GM19328 (cell line): Measurements from ENCODE around the gene RTCA.
"Not testable (repeated sequence)": the region's sequence is repeated elsewhere in the genome, so short reads cannot be mapped to it uniquely, and the experiment has no call there.

Experiments
- ATAC-seq: cut with Tn5 transposase; IDR thresholded peaks from one replicate; pipeline ENCODE4 v1.9.1; 2021; ENCODE audit warnings: mild to moderate bottlenecking, moderate library complexity; ENCODE audit not compliant: unreplicated experiment

Gene RTCA

GRCh38 chr1:100265931-100266740, at the start of gene RTCA:
RTCA (plus strand) TSS chr1:100266216; CDS start chr1:100266376, 160 bp downstream.
- peak; percentile 96 for ATAC-seq

DNA sequence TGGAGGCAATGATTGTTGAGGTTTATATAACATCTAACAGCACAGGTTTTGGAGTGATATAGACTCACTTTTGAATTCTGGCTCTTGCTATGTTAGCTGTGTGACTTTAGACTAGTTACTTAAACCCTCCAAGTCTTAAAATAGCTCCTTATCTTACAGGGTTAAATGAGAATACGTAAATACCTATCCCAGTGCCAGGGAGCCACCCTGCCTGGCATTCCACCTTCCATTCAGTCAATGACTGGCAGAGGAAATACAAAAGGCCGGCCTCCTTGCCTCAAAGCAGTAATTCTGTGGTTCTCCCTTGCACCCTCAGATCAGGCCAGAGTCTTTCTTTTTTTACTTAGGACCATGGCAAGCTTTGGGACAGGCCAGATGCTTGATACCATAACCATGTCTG, 48.2 kb upstream of the RTCA start:
- ATAC-seq: no peak

DNA sequence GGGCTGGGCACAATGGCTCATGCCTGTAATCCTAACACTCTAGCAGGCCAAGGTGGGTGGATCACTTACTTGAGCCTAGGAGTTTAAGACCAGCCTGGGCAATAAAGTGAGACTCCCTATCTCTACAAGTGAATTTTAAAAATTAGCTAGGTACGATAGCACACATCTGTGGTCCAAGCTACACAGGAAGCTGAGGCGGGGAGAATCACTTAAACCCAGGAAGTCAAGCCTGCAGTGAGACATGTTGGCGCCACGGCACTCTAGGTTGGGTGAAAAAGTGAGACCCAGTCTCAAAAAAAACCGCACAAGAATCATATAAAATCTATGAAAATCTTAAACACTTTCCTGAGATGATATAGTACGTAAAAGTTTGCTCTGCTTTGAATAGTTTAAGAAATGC, 46.6 kb upstream of the RTCA start:
- ATAC-seq: no peak

- no peak for ATAC-seq
Measured at GRCh38 chr1:100219883-100220282, 46.1 kb upstream of the RTCA start.

DNA sequence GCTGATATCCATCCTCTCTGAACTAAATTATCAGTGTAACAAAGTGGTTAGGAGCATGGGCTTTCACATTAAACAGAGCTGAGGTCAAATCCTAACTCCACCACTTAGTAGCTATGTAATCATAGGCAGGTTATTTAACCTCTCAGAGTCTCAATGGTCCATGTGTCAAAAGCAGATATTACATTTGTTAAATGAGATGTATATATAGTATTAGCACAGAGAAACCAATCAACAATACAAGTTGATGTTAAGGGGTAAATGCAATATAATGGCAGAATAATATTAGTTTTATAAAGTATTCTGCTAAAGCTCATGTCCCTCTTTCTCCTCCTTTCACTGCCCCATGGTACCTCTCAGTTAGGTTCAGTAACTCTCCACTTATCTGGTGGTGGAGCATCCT, 43.6 kb upstream of the RTCA start:
- ATAC-seq: no peak

DNA sequence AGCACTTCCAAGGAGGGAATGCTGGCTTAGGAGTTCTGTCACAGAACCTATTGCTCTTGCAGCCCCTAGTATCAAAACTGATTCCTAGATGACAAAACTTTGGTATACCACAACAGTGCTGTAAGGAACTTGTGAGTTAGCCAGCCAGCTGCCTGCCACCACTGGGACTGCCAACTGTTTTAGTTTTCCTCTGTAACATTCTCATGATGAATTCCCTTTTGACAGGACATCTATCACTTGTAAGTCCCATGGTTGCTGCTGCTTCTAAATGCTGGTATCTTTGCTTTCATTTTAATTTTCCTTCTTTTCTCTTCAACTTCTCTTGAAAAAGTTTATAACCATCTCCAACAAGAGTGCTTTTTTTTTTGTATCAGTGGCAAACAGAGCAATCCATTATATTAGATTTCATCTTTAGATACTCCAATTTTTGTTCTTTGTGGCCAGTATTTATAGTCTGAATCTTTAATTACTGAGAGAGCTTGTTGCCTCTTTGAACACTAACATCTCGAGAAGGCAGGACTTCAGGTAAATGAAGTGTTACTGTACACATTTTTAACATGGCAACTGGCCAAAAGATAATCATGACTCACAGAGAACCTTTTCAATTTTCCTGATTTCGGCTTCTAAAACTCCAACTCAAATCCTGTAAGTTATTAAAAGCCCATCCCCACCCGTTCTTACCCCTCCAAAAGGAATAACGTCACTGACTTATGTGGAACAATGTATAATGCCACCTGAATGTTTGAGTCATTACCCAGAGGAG, 36.2 kb upstream of the RTCA start:
- ATAC-seq: no peak

DNA sequence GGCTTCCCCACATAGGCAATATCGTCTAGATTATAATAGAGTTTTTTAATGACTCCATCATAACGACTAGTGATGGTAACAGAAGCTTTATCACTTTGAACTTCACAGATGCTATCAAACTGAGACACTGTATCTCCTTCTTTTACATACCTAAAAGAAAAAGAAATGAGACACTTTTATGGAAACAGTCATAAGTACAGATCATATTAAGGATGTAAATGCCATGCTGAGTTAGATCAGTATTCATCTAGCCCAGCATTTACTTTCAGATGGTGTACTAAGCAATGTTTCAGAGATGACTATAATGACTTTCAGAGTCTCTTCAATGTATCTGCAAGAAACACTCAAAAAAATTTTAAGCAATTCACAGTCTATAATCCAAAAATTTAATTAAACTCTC, 35.3 kb upstream of the RTCA start:
- ATAC-seq: no peak

GRCh38 chr1:100231721-100232120, 34.3 kb upstream of the RTCA start:
- ATAC-seq: no peak

GRCh38 chr1:100232156-100232555, 33.9 kb upstream of the RTCA start:
- ATAC-seq: no peak

DNA sequence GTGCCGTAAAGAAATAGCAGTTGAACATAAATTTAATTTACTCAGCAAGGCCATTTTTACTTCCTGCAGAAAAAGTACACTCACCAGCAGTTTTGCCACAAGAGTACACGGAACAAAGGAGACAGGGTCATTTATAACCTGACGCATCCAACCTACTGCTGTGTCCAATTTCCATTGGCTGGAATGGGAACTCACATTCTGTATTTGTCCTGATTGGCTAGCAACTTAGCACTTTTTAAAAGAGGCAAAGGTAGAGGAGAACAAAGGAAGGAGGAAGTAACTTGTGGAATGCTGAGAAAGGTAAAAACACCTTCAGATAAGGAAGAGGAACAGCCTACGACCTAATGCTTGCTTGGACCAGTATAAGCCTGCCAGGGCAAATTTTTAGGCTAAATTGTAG, 32.5 kb upstream of the RTCA start:
- not testable (repeated sequence) for ATAC-seq

- no peak for ATAC-seq
Measured at GRCh38 chr1:100234432-100234831, 31.6 kb upstream of the RTCA start.

DNA sequence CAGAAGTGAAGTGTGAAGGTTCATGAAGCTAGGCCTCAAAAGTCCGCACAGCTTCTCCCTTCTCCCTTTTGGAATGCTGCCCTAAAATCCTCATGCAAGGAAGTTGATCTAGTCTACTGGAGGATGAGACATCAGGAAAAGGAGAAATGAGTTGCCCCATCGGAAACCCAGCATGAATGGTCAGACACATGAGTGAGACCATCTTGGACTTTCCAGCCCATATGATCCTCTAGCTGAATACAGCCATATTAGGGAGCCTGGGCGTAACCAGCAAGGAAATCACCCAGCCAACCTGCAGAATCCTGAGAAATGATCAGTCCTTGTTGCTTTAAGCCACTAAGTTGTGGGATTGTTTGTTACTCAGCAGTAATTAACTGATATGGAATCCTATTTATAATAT, 28.9 kb upstream of the RTCA start:
- ATAC-seq: no peak

- ATAC-seq: no peak
Measured at GRCh38 chr1:100239961-100240360, 26.1 kb upstream of the RTCA start.

- no peak for ATAC-seq
Measured at GRCh38 chr1:100240631-100241030, 25.4 kb upstream of the RTCA start.

GRCh38 chr1:100246738-100247137, 19.3 kb upstream of the RTCA start:
- no peak for ATAC-seq

GRCh38 chr1:100249155-100249536, 16.9 kb upstream of the RTCA start:
- ATAC-seq: no peak

GRCh38 chr1:100249537-100250257, 16.3 kb upstream of the RTCA start, which contains the start of gene DBT:
DBT (minus strand) TSS chr1:100249834; CDS start chr1:100249820, 14 bp downstream.
- peak; percentile 100 for ATAC-seq

DNA sequence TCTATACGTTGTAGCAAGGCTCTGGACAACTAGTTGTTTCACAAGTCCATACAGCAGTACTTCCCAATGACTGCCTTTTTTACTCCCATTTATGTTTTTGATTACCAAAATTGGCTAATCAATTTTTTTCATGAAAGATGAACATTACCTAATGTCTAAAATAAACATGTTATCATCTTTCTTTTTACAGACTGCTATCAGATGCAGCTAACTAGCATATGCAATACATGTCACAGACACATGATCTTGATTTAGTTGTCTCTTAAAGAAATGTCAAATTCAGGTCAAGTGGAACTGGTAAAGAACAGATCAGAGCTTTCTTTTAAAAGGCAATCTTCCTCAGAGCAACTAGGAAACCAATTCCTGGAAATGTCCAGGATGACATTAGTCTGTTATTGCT, 15.8 kb upstream of the RTCA start:
- ATAC-seq: no peak

- no peak for ATAC-seq
Measured at GRCh38 chr1:100250807-100251206, 15.2 kb upstream of the RTCA start.

DNA sequence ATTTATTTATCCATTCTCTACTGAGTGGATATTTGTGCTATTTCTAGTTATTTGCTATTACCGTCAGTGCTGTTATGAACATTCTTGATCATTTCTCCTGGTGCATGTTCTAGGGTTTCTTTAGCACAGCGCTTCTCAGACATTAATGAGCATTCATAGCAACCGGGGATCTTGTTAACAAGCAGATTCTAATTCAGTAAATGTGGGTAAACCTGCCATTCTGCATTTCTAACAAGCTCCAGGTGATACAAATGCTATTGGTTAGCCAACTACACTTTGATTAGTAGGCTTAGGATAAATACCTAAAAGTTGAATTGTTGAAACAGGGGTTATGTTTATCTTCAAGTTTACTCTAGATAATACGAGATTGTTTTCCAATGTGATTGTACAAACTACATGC, 13.1 kb upstream of the RTCA start:
- no peak for ATAC-seq

- ATAC-seq: no peak
Measured at GRCh38 chr1:100253552-100253951, 12.5 kb upstream of the RTCA start.

- ATAC-seq: not testable (repeated sequence)
Measured at GRCh38 chr1:100256273-100256672, 9.7 kb upstream of the RTCA start.
